GM21576 (cell line): ENCODE data around the gene PCDHB7.
"Not testable (repeated sequence)": the region's sequence is repeated elsewhere in the genome, so short reads cannot be mapped to it uniquely, and the experiment has no call there.

ENCODE experiments used
- ATAC-seq: cut with Tn5 transposase; IDR thresholded peaks from one replicate; pipeline ENCODE4 v1.9.1; 2021; ENCODE audit warnings: mild to moderate bottlenecking, moderate library complexity; ENCODE audit not compliant: unreplicated experiment

The PCDHB7 gene

DNA sequence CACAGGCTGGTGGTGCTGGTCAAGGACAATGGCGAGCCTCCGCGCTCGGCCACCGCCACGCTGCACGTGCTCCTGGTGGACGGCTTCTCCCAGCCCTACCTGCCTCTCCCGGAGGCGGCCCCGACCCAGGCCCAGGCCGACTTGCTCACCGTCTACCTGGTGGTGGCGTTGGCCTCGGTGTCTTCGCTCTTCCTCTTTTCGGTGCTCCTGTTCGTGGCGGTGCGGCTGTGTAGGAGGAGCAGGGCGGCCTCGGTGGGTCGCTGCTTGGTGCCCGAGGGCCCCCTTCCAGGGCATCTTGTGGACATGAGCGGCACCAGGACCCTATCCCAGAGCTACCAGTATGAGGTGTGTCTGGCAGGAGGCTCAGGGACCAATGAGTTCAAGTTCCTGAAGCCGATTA lies 43.6 kb downstream of the PCDHB7 start:
- not testable (repeated sequence) for ATAC-seq

GRCh38 chr5:141223112-141223783 lies 50.8 kb downstream of the PCDHB7 start, which contains the start of gene PCDHB14:
Gene PCDHB14, plus strand, starts transcription at chr5:141223343. Its CDS starts 163 bp downstream, at chr5:141223506.
- ATAC-seq, result no peak

DNA sequence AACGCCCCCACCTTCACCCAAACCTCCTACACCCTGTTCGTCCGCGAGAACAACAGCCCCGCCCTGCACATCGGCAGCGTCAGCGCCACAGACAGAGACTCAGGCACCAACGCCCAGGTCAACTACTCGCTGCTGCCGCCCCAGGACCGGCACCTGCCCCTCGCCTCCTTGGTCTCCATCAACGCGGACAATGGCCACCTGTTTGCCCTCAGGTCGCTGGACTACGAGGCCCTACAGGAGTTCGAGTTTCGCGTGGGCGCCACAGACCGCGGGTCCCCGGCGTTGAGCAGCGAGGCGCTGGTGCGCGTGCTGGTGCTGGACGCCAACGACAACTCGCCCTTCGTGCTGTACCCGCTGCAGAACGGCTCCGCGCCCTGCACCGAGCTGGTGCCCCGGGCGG lies 52.4 kb downstream of the PCDHB7 start:
- ATAC-seq, result not testable (repeated sequence)

DNA sequence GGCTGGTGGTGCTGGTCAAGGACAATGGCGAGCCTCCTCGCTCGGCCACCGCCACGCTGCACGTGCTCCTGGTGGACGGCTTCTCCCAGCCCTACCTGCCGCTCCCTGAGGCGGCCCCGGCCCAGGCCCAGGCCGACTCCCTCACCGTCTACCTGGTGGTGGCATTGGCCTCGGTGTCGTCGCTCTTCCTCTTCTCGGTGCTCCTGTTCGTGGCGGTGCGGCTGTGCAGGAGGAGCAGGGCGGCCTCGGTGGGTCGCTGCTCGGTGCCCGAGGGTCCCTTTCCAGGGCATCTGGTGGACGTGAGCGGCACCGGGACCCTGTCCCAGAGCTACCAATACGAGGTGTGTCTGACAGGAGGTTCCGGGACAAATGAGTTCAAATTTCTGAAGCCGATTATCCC lies 53.0 kb downstream of the PCDHB7 start:
- ATAC-seq, result not testable (repeated sequence)
